Neural cell (in vitro differentiated cells): Measurements from ENCODE around the gene NCF2. TPM values are rescaled to one million over a fixed set of nuclear protein-coding genes. Genes with fewer than 3 reads are reported as not detected.

Experiments
- H2AFZ ChIP-seq: fragments of 200-600, 300-800 bp; sonication (generic), shearing (Covaris generic); 2 replicates; pipeline ENCODE4 v1.6.0; 2014; ENCODE audit warnings: low read depth, mild to moderate bottlenecking, antibody characterized with exemption, low read length, moderate library complexity
- H3F3A ChIP-seq: fragments of 200-600 bp; shearing (Covaris generic); 2 replicates; pipeline ENCODE4 v1.6.1; 2016; ENCODE audit warnings: mild to moderate bottlenecking, moderate library complexity, mixed read lengths, antibody characterized with exemption, low read length; ENCODE audit not compliant: insufficient read depth, poor library complexity, severe bottlenecking
- H3K27ac ChIP-seq: fragments of 200-600, 300-800 bp; sonication (generic), shearing (Covaris generic); 2 replicates; pipeline ENCODE4 v1.5.1; 2014; ENCODE audit warnings: mild to moderate bottlenecking, low read length, moderate library complexity
- H3K27me3 ChIP-seq: fragments of 300-800, 200-600 bp; sonication (generic), shearing (Covaris generic); 2 replicates; pipeline ENCODE4 v1.6.0; 2014; ENCODE audit warnings: mild to moderate bottlenecking, low read depth, low read length, moderate library complexity; ENCODE audit not compliant: insufficient read depth
- H3K36me3 ChIP-seq: fragments of 300-800, 200-600 bp; sonication (generic), shearing (Covaris generic); 2 replicates; pipeline ENCODE4 v1.5.1; 2014; ENCODE audit warnings: mild to moderate bottlenecking, antibody characterized with exemption, low read length, moderate library complexity; ENCODE audit not compliant: insufficient read depth
- H3K4me2 ChIP-seq: fragments of 300-800, 200-600 bp; sonication (generic), shearing (Covaris generic); 2 replicates; pipeline ENCODE4 v1.6.0; 2014; ENCODE audit warnings: mild to moderate bottlenecking, low read length
- H3K4me3 ChIP-seq: fragments of 300-800, 200-600 bp; sonication (generic), shearing (Covaris generic); 2 replicates; pipeline ENCODE4 v1.5.1; 2014; ENCODE audit warnings: mild to moderate bottlenecking, low read length, moderate library complexity
- H3K79me2 ChIP-seq: fragments of 200-600 bp; shearing (Covaris generic); replicated peaks from 2 replicates; pipeline ENCODE4 v1.6.0; 2014; ENCODE audit warnings: mild to moderate bottlenecking, low read length, moderate library complexity; ENCODE audit not compliant: insufficient read depth
- H3K9ac ChIP-seq: fragments of 300-800, 200-600 bp; sonication (generic), shearing (Covaris generic); 2 replicates; pipeline ENCODE4 v1.6.1; 2016; ENCODE audit warnings: mild to moderate bottlenecking, low read length, mixed read lengths
- H3K9me2 ChIP-seq: fragments of 200-600 bp; shearing (Covaris generic); 2 replicates; pipeline ENCODE4 v1.6.1; 2016; ENCODE audit warnings: mild to moderate bottlenecking, low read length, mixed read lengths; ENCODE audit not compliant: insufficient read depth
- H3K9me3 ChIP-seq: fragments of 200-600, 300-800 bp; sonication (generic), shearing (Covaris generic); 2 replicates; pipeline ENCODE4 v1.6.1; 2016; ENCODE audit warnings: mild to moderate bottlenecking, mixed run types, low read length, moderate library complexity, mixed read lengths
- H4K20me1 ChIP-seq: fragments of 200-600 bp; shearing (Covaris generic); 2 replicates; pipeline ENCODE4 v1.6.1; 2016; ENCODE audit warnings: mild to moderate bottlenecking, mixed run types; ENCODE audit not compliant: insufficient read depth
- EP300 ChIP-seq: fragments of 450-650 bp; conservative IDR thresholded peaks from 2 replicates; pipeline ENCODE4 v1.6.1; 2014; ENCODE audit warnings: antibody characterized with exemption, mild to moderate bottlenecking, moderate library complexity; ENCODE audit not compliant: poor library complexity, severe bottlenecking
- EZH2 ChIP-seq: fragments of 200-600, 300-800 bp; shearing (Covaris generic), sonication (generic); IDR thresholded peaks from 2 replicates; pipeline ENCODE4 v1.6.1; 2014; ENCODE audit warnings: antibody characterized with exemption, low read length, borderline replicate concordance, mild to moderate bottlenecking; ENCODE audit not compliant: insufficient read depth, poor library complexity, severe bottlenecking
- MXI1 ChIP-seq: fragments of 450-650 bp; conservative IDR thresholded peaks from 2 replicates; pipeline ENCODE4 v1.6.1; 2014; ENCODE audit warnings: antibody characterized with exemption, mild to moderate bottlenecking; ENCODE audit not compliant: poor library complexity, severe bottlenecking
- POLR2AphosphoS5 ChIP-seq: IDR thresholded peaks from 2 replicates; pipeline ENCODE4 v1.6.1; 2012
- RAD21 ChIP-seq: fragments of 450-650 bp; conservative IDR thresholded peaks from 2 replicates; pipeline ENCODE4 v1.6.1; 2014; ENCODE audit warnings: antibody characterized with exemption, mild to moderate bottlenecking, moderate library complexity
- SMC3 ChIP-seq: fragments of 450-650 bp; conservative IDR thresholded peaks from 2 replicates; pipeline ENCODE4 v1.6.1; 2014; ENCODE audit warnings: antibody characterized with exemption, mild to moderate bottlenecking, moderate library complexity; ENCODE audit not compliant: poor library complexity
- TAF1 ChIP-seq: IDR thresholded peaks from 2 replicates; pipeline ENCODE4 v1.6.1; 2012; ENCODE audit warnings: low read depth
- polyA plus RNA-seq: library from polyadenylated mRNA; depleted of rRNA; stranded (reverse); fragments of >200 nt; gene quantifications from 2 replicates; pipeline ENCODE4 v1.2.3, GENCODE V29; 2014
- TF ChIP-seq, protein P1 (sequence below): fragments of 450-650 bp; IDR thresholded peaks from 2 replicates; pipeline ENCODE4 v1.5.1; 2014; ENCODE audit warnings: antibody characterized with exemption, mild to moderate bottlenecking, moderate library complexity; ENCODE audit not compliant: poor library complexity, severe bottlenecking
- TF ChIP-seq, protein P2 (sequence below): IDR thresholded peaks from 2 replicates; pipeline ENCODE4 v1.6.1; 2012; ENCODE audit warnings: borderline replicate concordance

Gene NCF2
- polyA plus RNA-seq, 1 donor from 2014 or later, result not detected

DNA sequence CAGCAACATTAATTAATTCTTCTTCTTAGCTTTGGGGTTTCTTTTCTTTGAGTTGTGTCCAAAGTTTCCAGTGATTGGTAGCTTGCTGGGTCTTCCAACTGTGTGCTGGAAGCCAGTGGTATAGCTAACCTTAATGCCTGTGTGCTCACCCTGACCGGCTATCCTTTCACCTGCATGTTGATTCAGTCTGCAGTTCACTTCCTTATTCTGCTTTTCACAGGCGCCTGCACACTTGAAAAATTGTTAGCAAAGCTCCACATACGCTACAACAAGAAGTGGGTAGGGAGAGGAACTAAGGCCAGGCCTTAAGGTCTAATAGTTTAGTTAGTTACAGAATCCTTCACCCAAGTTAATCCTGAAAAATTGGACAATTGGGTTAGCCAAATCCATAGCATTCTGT, 35.7 kb downstream of the NCF2 start:
- Histone ChIP-seq H3K4me3 (no peak overlapping the region), H3K9ac (no peak overlapping the region), H3K36me3 (peaks cover 10% of the 10 kb centered on the region), H3K4me2 (no peak overlapping the region), H4K20me1 (no peaks in the 10 kb centered on the region), H3K9me2 (no peaks in the 10 kb centered on the region), H3K27me3 (no peaks in the 10 kb centered on the region), H3K27ac (no peak overlapping the region), H3K9me3 (no peaks in the 10 kb centered on the region), H3K79me2 (no peaks in the 10 kb centered on the region), H3F3A (no peaks in the 10 kb centered on the region), H2AFZ (no peak overlapping the region)
- no peak for TF ChIP-seq TAF1
- TF ChIP-seq, protein P1, sequence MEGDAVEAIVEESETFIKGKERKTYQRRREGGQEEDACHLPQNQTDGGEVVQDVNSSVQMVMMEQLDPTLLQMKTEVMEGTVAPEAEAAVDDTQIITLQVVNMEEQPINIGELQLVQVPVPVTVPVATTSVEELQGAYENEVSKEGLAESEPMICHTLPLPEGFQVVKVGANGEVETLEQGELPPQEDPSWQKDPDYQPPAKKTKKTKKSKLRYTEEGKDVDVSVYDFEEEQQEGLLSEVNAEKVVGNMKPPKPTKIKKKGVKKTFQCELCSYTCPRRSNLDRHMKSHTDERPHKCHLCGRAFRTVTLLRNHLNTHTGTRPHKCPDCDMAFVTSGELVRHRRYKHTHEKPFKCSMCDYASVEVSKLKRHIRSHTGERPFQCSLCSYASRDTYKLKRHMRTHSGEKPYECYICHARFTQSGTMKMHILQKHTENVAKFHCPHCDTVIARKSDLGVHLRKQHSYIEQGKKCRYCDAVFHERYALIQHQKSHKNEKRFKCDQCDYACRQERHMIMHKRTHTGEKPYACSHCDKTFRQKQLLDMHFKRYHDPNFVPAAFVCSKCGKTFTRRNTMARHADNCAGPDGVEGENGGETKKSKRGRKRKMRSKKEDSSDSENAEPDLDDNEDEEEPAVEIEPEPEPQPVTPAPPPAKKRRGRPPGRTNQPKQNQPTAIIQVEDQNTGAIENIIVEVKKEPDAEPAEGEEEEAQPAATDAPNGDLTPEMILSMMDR, result no peak
- TF ChIP-seq POLR2AphosphoS5, result no peak
- TF ChIP-seq MXI1, result no peak

DNA sequence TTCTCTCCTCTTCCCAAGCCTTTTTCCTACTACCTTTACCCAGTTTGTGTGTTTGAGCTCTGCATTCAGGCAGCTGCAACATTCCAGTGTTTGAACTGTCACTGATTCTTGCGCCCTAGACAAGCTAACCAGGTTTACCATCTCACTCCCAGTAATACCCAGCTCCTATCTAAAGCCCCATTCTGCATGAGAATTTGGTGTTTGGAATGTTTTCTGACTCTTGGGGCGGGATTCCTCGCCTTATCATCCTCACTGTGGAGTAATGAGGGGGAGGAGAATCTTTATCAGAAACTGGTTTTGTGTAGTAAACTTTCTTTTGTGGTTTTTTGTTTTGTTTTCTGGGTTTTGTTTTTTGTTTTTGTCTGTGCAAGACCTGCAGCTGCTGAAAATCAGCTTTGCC, 36.5 kb downstream of the NCF2 start:
- H3K27ac ChIP-seq, result no peak overlapping the region
- no peaks in the 10 kb centered on the region for H4K20me1 ChIP-seq
- no peaks in the 10 kb centered on the region for H3K9me3 ChIP-seq
- H3K36me3 ChIP-seq, result peaks cover 18% of the 10 kb centered on the region
- no peaks in the 10 kb centered on the region for H3K9me2 ChIP-seq
- no peak overlapping the region for H2AFZ ChIP-seq
- H3K27me3 ChIP-seq, result no peaks in the 10 kb centered on the region
- no peaks in the 10 kb centered on the region for H3K79me2 ChIP-seq
- H3K9ac ChIP-seq, result no peak overlapping the region
- H3K4me3 ChIP-seq, result no peak overlapping the region
- no peak overlapping the region for H3K4me2 ChIP-seq
- no peak for TF ChIP-seq RAD21
- TF ChIP-seq POLR2AphosphoS5, result no peak
- TF ChIP-seq MXI1, result no peak
- TF ChIP-seq EP300, result no peak
- TF ChIP-seq, protein P2, sequence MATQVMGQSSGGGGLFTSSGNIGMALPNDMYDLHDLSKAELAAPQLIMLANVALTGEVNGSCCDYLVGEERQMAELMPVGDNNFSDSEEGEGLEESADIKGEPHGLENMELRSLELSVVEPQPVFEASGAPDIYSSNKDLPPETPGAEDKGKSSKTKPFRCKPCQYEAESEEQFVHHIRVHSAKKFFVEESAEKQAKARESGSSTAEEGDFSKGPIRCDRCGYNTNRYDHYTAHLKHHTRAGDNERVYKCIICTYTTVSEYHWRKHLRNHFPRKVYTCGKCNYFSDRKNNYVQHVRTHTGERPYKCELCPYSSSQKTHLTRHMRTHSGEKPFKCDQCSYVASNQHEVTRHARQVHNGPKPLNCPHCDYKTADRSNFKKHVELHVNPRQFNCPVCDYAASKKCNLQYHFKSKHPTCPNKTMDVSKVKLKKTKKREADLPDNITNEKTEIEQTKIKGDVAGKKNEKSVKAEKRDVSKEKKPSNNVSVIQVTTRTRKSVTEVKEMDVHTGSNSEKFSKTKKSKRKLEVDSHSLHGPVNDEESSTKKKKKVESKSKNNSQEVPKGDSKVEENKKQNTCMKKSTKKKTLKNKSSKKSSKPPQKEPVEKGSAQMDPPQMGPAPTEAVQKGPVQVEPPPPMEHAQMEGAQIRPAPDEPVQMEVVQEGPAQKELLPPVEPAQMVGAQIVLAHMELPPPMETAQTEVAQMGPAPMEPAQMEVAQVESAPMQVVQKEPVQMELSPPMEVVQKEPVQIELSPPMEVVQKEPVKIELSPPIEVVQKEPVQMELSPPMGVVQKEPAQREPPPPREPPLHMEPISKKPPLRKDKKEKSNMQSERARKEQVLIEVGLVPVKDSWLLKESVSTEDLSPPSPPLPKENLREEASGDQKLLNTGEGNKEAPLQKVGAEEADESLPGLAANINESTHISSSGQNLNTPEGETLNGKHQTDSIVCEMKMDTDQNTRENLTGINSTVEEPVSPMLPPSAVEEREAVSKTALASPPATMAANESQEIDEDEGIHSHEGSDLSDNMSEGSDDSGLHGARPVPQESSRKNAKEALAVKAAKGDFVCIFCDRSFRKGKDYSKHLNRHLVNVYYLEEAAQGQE, result no peak
- TF ChIP-seq, protein P1, result no peak
- no peak for TF ChIP-seq SMC3
- TF ChIP-seq EZH2, result no peak
- TF ChIP-seq TAF1, result no peak
- H3F3A ChIP-seq, result no peaks in the 10 kb centered on the region
